ENCODE data around the gene CX3CL1.
"Not testable (repeated sequence)": the region's sequence is repeated elsewhere in the genome, so short reads cannot be mapped to it uniquely, and the experiment has no call there.

CX3CL1 gene

GRCh38 chr16:57373117-57373947 lies 1.0 kb downstream of the CX3CL1 start:
- H3K36me3 ChIP-seq (ENCODE audit: insufficient read depth, low read length): no peaks in the 10 kb centered on the region
- TF ChIP-seq EZH2 (IDR thresholded peaks at IDR 0.05; ENCODE audit: borderline replicate concordance, low read depth, low read length, severe bottlenecking) (no peak), CTCF (IDR thresholded peaks at IDR 0.05; ENCODE audit: borderline replicate concordance, extremely low read depth, low read length, poor library complexity, severe bottlenecking) (no peak)
- H3K79me2 ChIP-seq (ENCODE audit: insufficient read depth, low read length): no peaks in the 10 kb centered on the region
- H3K9ac ChIP-seq (ENCODE audit: low read depth, low read length): no peak overlapping the region
- H3K4me1 ChIP-seq (ENCODE audit: insufficient read depth, low read length): no peaks in the 10 kb centered on the region
- no peak overlapping the region for H3K4me3 ChIP-seq (ENCODE audit: low read depth in 1 of 2, low read length in 2 of 2)
- H3K27me3 ChIP-seq (ENCODE audit: insufficient read depth, low read length, poor library complexity): peaks cover 3% of the 10 kb centered on the region
- no peak overlapping the region for H3K4me2 ChIP-seq (ENCODE audit: insufficient read depth, low read length)
- no peak overlapping the region for H3K27ac ChIP-seq (ENCODE audit: low read length)
- H4K20me1 ChIP-seq (ENCODE audit: insufficient read depth, low read length): no peaks in the 10 kb centered on the region
- H2AFZ ChIP-seq (ENCODE audit: low read depth, low read length): no peak overlapping the region
- ATAC-seq (ENCODE audit: insufficient read depth, low read depth): no peak
- DNase-seq: no peak
- H3K9me3 ChIP-seq (ENCODE audit: insufficient read depth, low read length, severe bottlenecking): no peaks in the 10 kb centered on the region

- ATAC-seq (ENCODE audit: insufficient read depth, low read depth) (no peak), DNase-seq (no peak)
- Histone ChIP-seq H4K20me1 (ENCODE audit: insufficient read depth, low read length) (no peaks in the 10 kb centered on the region), H3K4me3 (ENCODE audit: low read depth in 1 of 2, low read length in 2 of 2) (no peak overlapping the region), H3K27me3 (ENCODE audit: insufficient read depth, low read length, poor library complexity) (peaks cover 3% of the 10 kb centered on the region), H3K36me3 (ENCODE audit: insufficient read depth, low read length) (no peaks in the 10 kb centered on the region), H3K79me2 (ENCODE audit: insufficient read depth, low read length) (no peaks in the 10 kb centered on the region), H3K4me2 (ENCODE audit: insufficient read depth, low read length) (no peak overlapping the region), H3K27ac (ENCODE audit: low read length) (no peak overlapping the region), H2AFZ (ENCODE audit: low read depth, low read length) (no peak overlapping the region), H3K9me3 (ENCODE audit: insufficient read depth, low read length, severe bottlenecking) (no peaks in the 10 kb centered on the region), H3K9ac (ENCODE audit: low read depth, low read length) (no peak overlapping the region), H3K4me1 (ENCODE audit: insufficient read depth, low read length) (no peaks in the 10 kb centered on the region)
- TF ChIP-seq EZH2 (IDR thresholded peaks at IDR 0.05; ENCODE audit: borderline replicate concordance, low read depth, low read length, severe bottlenecking) (no peak), CTCF (IDR thresholded peaks at IDR 0.05; ENCODE audit: borderline replicate concordance, extremely low read depth, low read length, poor library complexity, severe bottlenecking) (no peak)
Measured at GRCh38 chr16:57374067-57374534, 1.8 kb downstream of the CX3CL1 start.

GRCh38 chr16:57374925-57375465 lies 2.7 kb downstream of the CX3CL1 start:
- H2AFZ ChIP-seq (ENCODE audit: low read depth, low read length); H3K36me3 ChIP-seq (ENCODE audit: insufficient read depth, low read length); H3K27me3 ChIP-seq (ENCODE audit: insufficient read depth, low read length, poor library complexity); H3K4me2 ChIP-seq (ENCODE audit: insufficient read depth, low read length); DNase-seq; H3K9me3 ChIP-seq (ENCODE audit: insufficient read depth, low read length, severe bottlenecking); H3K4me1 ChIP-seq (ENCODE audit: insufficient read depth, low read length); H3K4me3 ChIP-seq (ENCODE audit: low read depth in 1 of 2, low read length in 2 of 2); H3K27ac ChIP-seq (ENCODE audit: low read length); H3K9ac ChIP-seq (ENCODE audit: low read depth, low read length); H4K20me1 ChIP-seq (ENCODE audit: insufficient read depth, low read length); H3K79me2 ChIP-seq (ENCODE audit: insufficient read depth, low read length); ATAC-seq (ENCODE audit: insufficient read depth, low read depth): not testable (repeated sequence)

GRCh38 chr16:57376313-57376818 lies 4.1 kb downstream of the CX3CL1 start:
- H3K36me3 ChIP-seq (ENCODE audit: insufficient read depth, low read length): no peaks in the 10 kb centered on the region
- no peak overlapping the region for H3K4me3 ChIP-seq (ENCODE audit: low read depth in 1 of 2, low read length in 2 of 2)
- TF ChIP-seq CTCF (IDR thresholded peaks at IDR 0.05; ENCODE audit: borderline replicate concordance, extremely low read depth, low read length, poor library complexity, severe bottlenecking): no peak
- TF ChIP-seq EZH2 (IDR thresholded peaks at IDR 0.05; ENCODE audit: borderline replicate concordance, low read depth, low read length, severe bottlenecking): no peak
- DNase-seq: no peak
- H3K27me3 ChIP-seq (ENCODE audit: insufficient read depth, low read length, poor library complexity): no peaks in the 10 kb centered on the region
- H3K9me3 ChIP-seq (ENCODE audit: insufficient read depth, low read length, severe bottlenecking): no peaks in the 10 kb centered on the region
- H3K4me1 ChIP-seq (ENCODE audit: insufficient read depth, low read length): no peaks in the 10 kb centered on the region
- no peaks in the 10 kb centered on the region for H3K79me2 ChIP-seq (ENCODE audit: insufficient read depth, low read length)
- no peaks in the 10 kb centered on the region for H4K20me1 ChIP-seq (ENCODE audit: insufficient read depth, low read length)
- H3K9ac ChIP-seq (ENCODE audit: low read depth, low read length): no peak overlapping the region
- no peak overlapping the region for H3K27ac ChIP-seq (ENCODE audit: low read length)
- H2AFZ ChIP-seq (ENCODE audit: low read depth, low read length): no peak overlapping the region
- ATAC-seq (ENCODE audit: insufficient read depth, low read depth): no peak
- H3K4me2 ChIP-seq (ENCODE audit: insufficient read depth, low read length): no peak overlapping the region

Measured in DND-41 (cell line).